Trophoblast cell (in vitro differentiated cells and primary cell): Measurements from ENCODE around the gene FXN.

Source experiments
- DNase-seq, 2 donors: peaks; one replicate each; pipeline ENCODE4 v3.0.0-alpha.2; 2016
- H2AFZ ChIP-seq: 2 replicates; pipeline ENCODE4 v1.6.1; 2013; ENCODE audit warnings: low read length, moderate library complexity, mild to moderate bottlenecking; ENCODE audit not compliant: insufficient read depth, poor library complexity
- H2AK5ac ChIP-seq: 2 replicates; pipeline ENCODE4 v1.6.1; 2013; ENCODE audit warnings: mild to moderate bottlenecking, low read length
- H2BK120ac ChIP-seq: 2 replicates; pipeline ENCODE4 v1.6.1; 2013; ENCODE audit warnings: low read length, mild to moderate bottlenecking, moderate library complexity; ENCODE audit not compliant: insufficient read depth, poor library complexity
- H2BK12ac ChIP-seq: 2 replicates; pipeline ENCODE4 v1.6.1; 2013; ENCODE audit warnings: mild to moderate bottlenecking, low read length, moderate library complexity
- H2BK5ac ChIP-seq: 2 replicates; pipeline ENCODE4 v1.6.1; 2013; ENCODE audit warnings: low read length, low read depth, moderate library complexity, mild to moderate bottlenecking; ENCODE audit not compliant: poor library complexity
- H3K14ac ChIP-seq: 2 replicates; pipeline ENCODE4 v1.6.1; 2013; ENCODE audit warnings: mild to moderate bottlenecking, low read length
- H3K18ac ChIP-seq: 2 replicates; pipeline ENCODE4 v1.6.1; 2013; ENCODE audit warnings: mild to moderate bottlenecking, low read length
- H3K23ac ChIP-seq: 2 replicates; pipeline ENCODE4 v1.6.1; 2013; ENCODE audit warnings: low read length
- H3K27ac ChIP-seq: 2 replicates; pipeline ENCODE4 v1.5.1; 2013; ENCODE audit warnings: low read depth, mild to moderate bottlenecking, inconsistent platforms, low read length, moderate library complexity
- H3K27me3 ChIP-seq: 2 replicates; pipeline ENCODE4 v1.6.1; 2013; ENCODE audit warnings: inconsistent platforms, mild to moderate bottlenecking, low read length, moderate library complexity; ENCODE audit not compliant: insufficient read depth
- H3K36me3 ChIP-seq, 2 experiments: 1 replicate in 1 of 2; 2 replicates in 1 of 2; pipeline ENCODE4 v1.6.1; 2013; ENCODE audit warnings: low read length in 2 of 2, mild to moderate bottlenecking in 2 of 2, moderate library complexity in 1 of 2; ENCODE audit not compliant: insufficient read depth in 2 of 2, control insufficient read depth in 1 of 2
- H3K4ac ChIP-seq: 2 replicates; pipeline ENCODE4 v1.6.1; 2013; ENCODE audit warnings: low read depth, mild to moderate bottlenecking, low read length, moderate library complexity
- H3K4me1 ChIP-seq, 2 experiments: 1 replicate in 1 of 2; 2 replicates in 1 of 2; pipeline ENCODE4 v1.6.1; 2013; ENCODE audit warnings: low read length in 2 of 2, mild to moderate bottlenecking in 2 of 2, moderate library complexity in 1 of 2; ENCODE audit not compliant: insufficient read depth in 2 of 2, control insufficient read depth in 1 of 2
- H3K4me2 ChIP-seq: 2 replicates; pipeline ENCODE4 v1.6.1; 2013; ENCODE audit warnings: inconsistent platforms, mild to moderate bottlenecking, low read length, moderate library complexity
- H3K4me3 ChIP-seq: 2 replicates; pipeline ENCODE4 v1.5.1; 2013; ENCODE audit warnings: mild to moderate bottlenecking, low read depth, low read length, inconsistent platforms
- H3K79me1 ChIP-seq: one replicate; pipeline ENCODE4 v1.6.1; 2013; ENCODE audit warnings: low read length
- H3K79me2 ChIP-seq: 2 replicates; pipeline ENCODE4 v1.6.1; 2013; ENCODE audit warnings: low read length, mild to moderate bottlenecking; ENCODE audit not compliant: control insufficient read depth, insufficient read depth, poor library complexity
- H3K9ac ChIP-seq: 2 replicates; pipeline ENCODE4 v1.6.1; 2013; ENCODE audit warnings: mild to moderate bottlenecking, low read length
- H3K9me3 ChIP-seq: 2 replicates; pipeline ENCODE4 v1.6.1; 2013; ENCODE audit warnings: low read depth, mild to moderate bottlenecking, control low read depth, inconsistent platforms, low read length; ENCODE audit not compliant: insufficient read depth
- H4K12ac ChIP-seq: 2 replicates; pipeline ENCODE4 v1.6.1; 2013; ENCODE audit warnings: low read depth, mild to moderate bottlenecking, low read length, moderate library complexity
- H4K8ac ChIP-seq: 2 replicates; pipeline ENCODE4 v1.6.1; 2013; ENCODE audit warnings: low read depth, mild to moderate bottlenecking, low read length, moderate library complexity
- H4K91ac ChIP-seq: one replicate; pipeline ENCODE4 v1.6.1; 2013; ENCODE audit warnings: low read depth, mild to moderate bottlenecking, low read length, moderate library complexity
- WGBS: extraction: QIAGEN DNeasy Blood & Tissue Kit; methylation state at CpG from one replicate; pipeline ENCODE4 v1.1.7; 2013; ENCODE audit warnings: missing lambda C conversion rate; ENCODE audit not compliant: insufficient read length, insufficient coverage; ENCODE audit errors: extremely low coverage; 5-methylcytosine and 5-hydroxymethylcytosine counted together

The FXN gene

GRCh38 chr9:69016191-69017096, 19.1 kb upstream of the FXN start:
- no peaks in the 10 kb centered on the region for H3K79me2 ChIP-seq
- no peak overlapping the region for H3K4ac ChIP-seq
- H4K8ac ChIP-seq, result no peak overlapping the region
- H3K4me3 ChIP-seq, result no peak overlapping the region
- H3K27ac ChIP-seq, result no peak overlapping the region
- H4K12ac ChIP-seq, result no peak overlapping the region
- H3K9me3 ChIP-seq, result peaks cover 6% of the 10 kb centered on the region
- H2AK5ac ChIP-seq, result no peak overlapping the region
- no peak overlapping the region for H3K4me2 ChIP-seq
- no peak overlapping the region for H2AFZ ChIP-seq
- H3K36me3 ChIP-seq, result no peaks in the 10 kb centered on the region
- H3K14ac ChIP-seq, result no peak overlapping the region
- H3K79me1 ChIP-seq, result no peaks in the 10 kb centered on the region
- H3K9ac ChIP-seq, result no peak overlapping the region
- H2BK12ac ChIP-seq, result no peak overlapping the region
- H3K4me1 ChIP-seq, result no peaks in the 10 kb centered on the region
- no peak overlapping the region for H4K91ac ChIP-seq
- no CpG with 5 or more reads among the region's 5 CpGs for WGBS
- H2BK5ac ChIP-seq, result no peak overlapping the region
- no peak overlapping the region for H3K18ac ChIP-seq
- no peak for DNase-seq
- H2BK120ac ChIP-seq, result no peak overlapping the region
- H3K27me3 ChIP-seq, result no peaks in the 10 kb centered on the region
- no peak overlapping the region for H3K23ac ChIP-seq

- no peak overlapping the region for H3K18ac ChIP-seq
- no peak overlapping the region for H3K4ac ChIP-seq
- H2AFZ ChIP-seq, result no peak overlapping the region
- H3K79me2 ChIP-seq, result no peaks in the 10 kb centered on the region
- no peak overlapping the region for H2BK120ac ChIP-seq
- no peaks in the 10 kb centered on the region for H3K36me3 ChIP-seq
- no peak overlapping the region for H3K9ac ChIP-seq
- H2BK5ac ChIP-seq, result no peak overlapping the region
- H2AK5ac ChIP-seq, result no peak overlapping the region
- H3K23ac ChIP-seq, result no peak overlapping the region
- H3K4me2 ChIP-seq, result no peak overlapping the region
- no peaks in the 10 kb centered on the region for H3K9me3 ChIP-seq
- no peaks in the 10 kb centered on the region for H3K4me1 ChIP-seq
- DNase-seq, result no peak
- no peak overlapping the region for H4K8ac ChIP-seq
- no peak overlapping the region for H2BK12ac ChIP-seq
- H3K4me3 ChIP-seq, result no peak overlapping the region
- no peak overlapping the region for H4K12ac ChIP-seq
- WGBS, result no CpG with 5 or more reads among the region's 5 CpGs
- H3K27ac ChIP-seq, result no peak overlapping the region
- no peaks in the 10 kb centered on the region for H3K27me3 ChIP-seq
- H3K79me1 ChIP-seq, result no peaks in the 10 kb centered on the region
- no peak overlapping the region for H3K14ac ChIP-seq
- no peak overlapping the region for H4K91ac ChIP-seq
These were observed 16.8 kb upstream of the FXN start for GRCh38 chr9:69018737-69019136.

DNA sequence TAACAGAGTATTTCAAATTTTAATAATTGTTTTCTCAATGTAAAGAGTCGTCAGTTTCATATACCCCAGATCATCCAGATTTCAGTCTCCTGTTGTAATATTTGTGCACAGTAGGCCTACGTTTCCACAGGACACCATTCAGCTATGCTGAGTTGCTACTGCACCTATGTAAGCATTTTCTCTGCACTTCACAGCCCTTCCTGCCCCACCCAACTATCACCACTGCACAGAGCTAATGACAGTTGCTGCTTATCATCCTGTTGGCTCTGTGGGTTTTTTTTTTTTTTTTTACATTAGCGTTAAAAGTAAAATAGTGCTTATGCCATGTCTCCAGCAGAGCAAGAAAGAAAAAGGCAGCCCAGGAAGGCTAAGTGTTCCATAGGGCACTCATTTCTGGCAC, 15.7 kb upstream of the FXN start:
- Histone ChIP-seq H3K79me2 (no peaks in the 10 kb centered on the region), H3K27me3 (no peaks in the 10 kb centered on the region), H3K9me3 (no peaks in the 10 kb centered on the region), H3K4me3 (no peak overlapping the region), H3K23ac (no peak overlapping the region), H2AFZ (no peak overlapping the region), H2BK5ac (no peak overlapping the region), H2AK5ac (no peak overlapping the region), H3K27ac (no peak overlapping the region), H3K4me1 (no peaks in the 10 kb centered on the region), H3K36me3 (no peaks in the 10 kb centered on the region), H3K9ac (no peak overlapping the region), H3K4me2 (no peak overlapping the region), H4K12ac (no peak overlapping the region), H2BK12ac (no peak overlapping the region), H3K18ac (no peak overlapping the region), H4K8ac (no peak overlapping the region), H3K14ac (no peak overlapping the region), H3K79me1 (no peaks in the 10 kb centered on the region), H4K91ac (no peak overlapping the region), H2BK120ac (no peak overlapping the region), H3K4ac (no peak overlapping the region)
- no CpG with 5 or more reads among the region's 3 CpGs for WGBS
- DNase-seq, result no peak

DNA sequence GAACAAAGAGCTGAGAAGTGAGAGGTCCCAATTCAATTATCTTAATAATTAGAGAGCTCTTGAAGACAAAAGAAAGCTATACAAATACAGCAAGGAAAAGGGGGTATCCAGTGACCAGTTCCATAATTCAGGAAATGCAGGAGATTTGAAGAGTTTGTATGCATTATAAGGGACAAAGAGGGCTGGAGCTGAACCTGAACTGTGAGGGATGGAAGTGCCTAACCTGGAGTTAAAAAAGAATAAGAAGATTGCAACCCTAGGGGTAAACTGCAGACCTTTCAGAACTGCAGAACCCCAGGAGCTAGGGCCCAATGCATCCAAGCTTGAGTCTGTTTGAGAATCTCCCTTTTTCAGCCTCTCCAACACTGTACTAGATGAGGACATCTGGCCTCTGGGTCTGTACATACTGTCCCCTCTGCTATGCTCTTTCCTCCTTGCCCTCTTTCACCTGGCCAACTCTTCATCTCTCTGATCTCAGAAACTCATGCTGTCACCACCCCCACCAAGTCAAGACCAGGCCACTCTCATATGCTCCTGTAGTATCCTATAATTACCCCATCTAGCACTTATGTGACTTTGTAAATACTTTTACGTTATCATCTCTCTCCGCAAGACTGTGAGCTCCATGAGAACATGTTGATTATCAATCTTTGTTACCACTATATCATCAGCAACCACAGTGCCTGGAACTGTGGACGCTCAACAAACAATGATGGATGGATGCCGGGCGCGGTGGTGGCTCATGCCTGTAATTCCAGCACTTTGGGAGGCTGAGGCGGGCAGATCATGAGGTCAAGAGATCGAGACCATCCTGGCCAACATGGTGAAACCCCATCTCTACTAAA, 15.0 kb upstream of the FXN start:
- DNase-seq, result no peak
- no CpG with 5 or more reads among the region's 8 CpGs for WGBS
- no peak overlapping the region for H3K18ac ChIP-seq
- no peak overlapping the region for H2AFZ ChIP-seq
- H3K14ac ChIP-seq, result no peak overlapping the region
- H3K4me2 ChIP-seq, result no peak overlapping the region
- H4K12ac ChIP-seq, result no peak overlapping the region
- no peak overlapping the region for H4K91ac ChIP-seq
- H4K8ac ChIP-seq, result no peak overlapping the region
- no peaks in the 10 kb centered on the region for H3K27me3 ChIP-seq
- H2BK5ac ChIP-seq, result no peak overlapping the region
- no peak overlapping the region for H3K4ac ChIP-seq
- H3K4me1 ChIP-seq, result no peaks in the 10 kb centered on the region
- no peaks in the 10 kb centered on the region for H3K79me2 ChIP-seq
- no peaks in the 10 kb centered on the region for H3K79me1 ChIP-seq
- H3K36me3 ChIP-seq, result no peaks in the 10 kb centered on the region
- no peak overlapping the region for H3K23ac ChIP-seq
- no peaks in the 10 kb centered on the region for H3K9me3 ChIP-seq
- H3K27ac ChIP-seq, result no peak overlapping the region
- no peak overlapping the region for H2BK12ac ChIP-seq
- no peak overlapping the region for H2AK5ac ChIP-seq
- no peak overlapping the region for H3K4me3 ChIP-seq
- no peak overlapping the region for H3K9ac ChIP-seq
- H2BK120ac ChIP-seq, result no peak overlapping the region
